Stimulated activated CD4-positive, alpha-beta T cell treated with anti-CD3 and anti-CD28 coated beads, Interleukin-1b, Interleukin-23, amount 100 ng/mL, for 4 hours (primary cell): ENCODE data around the gene CSNK1D.

Source experiments
- DNase-seq, 2 donors: peaks; one replicate each; pipeline ENCODE4 v3.0.0-alpha.2; 2020; ENCODE audit warnings: low read depth in 2 of 2

Gene CSNK1D

DNA sequence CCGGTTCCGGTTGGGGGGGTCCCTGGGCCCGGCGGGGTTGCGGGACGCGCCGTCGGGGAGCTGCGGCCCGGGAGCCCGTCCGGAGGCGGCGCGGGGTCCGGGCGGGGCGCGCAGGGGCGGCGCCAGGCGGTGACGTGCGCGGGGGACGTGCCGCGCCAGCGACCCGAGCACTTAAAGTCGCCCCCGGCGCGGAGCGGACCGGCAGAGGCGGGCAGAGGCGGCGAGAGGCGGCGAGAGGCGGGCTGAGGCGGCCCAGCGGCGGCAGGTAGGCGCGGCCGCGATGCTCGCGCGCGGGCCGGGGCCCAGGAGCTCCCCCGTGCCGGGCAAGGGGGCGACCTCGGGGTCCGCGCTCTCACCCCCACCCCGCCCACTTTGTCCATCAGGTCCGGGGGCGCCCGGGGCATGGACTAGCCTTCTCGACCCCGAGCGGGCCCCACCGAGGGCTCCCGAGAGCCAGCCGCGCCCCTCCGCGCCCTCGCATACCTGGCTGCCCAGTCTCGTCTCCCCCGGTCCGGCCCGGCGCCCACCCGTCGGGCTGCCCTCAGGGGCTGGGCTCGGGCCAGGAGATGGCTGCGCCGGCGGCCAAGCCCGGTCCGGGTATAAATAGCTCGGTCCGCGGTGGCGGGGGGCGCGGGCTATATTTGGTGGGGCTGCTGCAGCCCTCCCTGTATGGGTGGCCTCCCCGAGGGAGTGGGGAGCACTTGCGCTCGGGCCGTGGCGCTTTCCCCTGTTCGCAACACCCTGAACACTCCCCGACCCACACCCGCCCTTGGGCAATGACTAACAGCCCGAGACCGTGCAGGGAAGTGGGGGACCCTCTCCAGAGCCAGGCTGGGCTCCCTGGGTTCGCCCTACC lies 44.4 kb downstream of the CSNK1D start, which contains the start of gene SLC16A3:
Gene SLC16A3 (plus strand): TSS at position 201 of the 856 bp plus-strand sequence. CDS start 6,967 bp downstream, outside the sequence.
- peak; percentile 52 to 63 for DNase-seq

DNA sequence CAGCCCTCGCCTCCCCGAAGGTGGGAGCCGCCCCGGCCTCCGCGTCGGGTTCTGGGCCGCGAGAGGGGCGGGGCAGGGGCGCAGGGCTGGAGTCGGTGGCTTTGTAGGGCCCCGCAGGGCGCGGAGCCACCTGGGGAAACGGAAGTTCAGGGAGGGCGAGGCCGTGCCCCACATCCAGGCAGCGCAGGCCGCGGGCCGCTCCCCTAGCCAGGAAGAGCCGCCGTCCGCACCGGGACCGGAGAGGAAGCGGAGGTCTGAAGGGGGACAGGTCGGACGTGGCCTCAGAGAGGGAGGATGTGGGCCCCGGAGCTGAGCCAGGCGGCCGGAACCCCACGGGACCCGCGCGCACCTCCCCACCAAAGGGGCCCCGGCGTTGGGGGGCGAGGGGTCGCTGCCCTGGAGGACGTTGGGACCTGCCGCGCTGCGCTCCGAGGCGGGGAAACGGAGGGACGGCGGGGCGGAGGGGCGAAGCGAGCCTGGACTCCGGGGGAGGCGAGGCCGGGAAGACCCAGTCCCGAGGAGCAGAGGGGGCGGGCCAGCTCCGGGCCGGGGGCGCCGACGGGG lies 45.1 kb downstream of the CSNK1D start:
- peak in 1 of 2 donors; percentile 48 for DNase-seq

DNA sequence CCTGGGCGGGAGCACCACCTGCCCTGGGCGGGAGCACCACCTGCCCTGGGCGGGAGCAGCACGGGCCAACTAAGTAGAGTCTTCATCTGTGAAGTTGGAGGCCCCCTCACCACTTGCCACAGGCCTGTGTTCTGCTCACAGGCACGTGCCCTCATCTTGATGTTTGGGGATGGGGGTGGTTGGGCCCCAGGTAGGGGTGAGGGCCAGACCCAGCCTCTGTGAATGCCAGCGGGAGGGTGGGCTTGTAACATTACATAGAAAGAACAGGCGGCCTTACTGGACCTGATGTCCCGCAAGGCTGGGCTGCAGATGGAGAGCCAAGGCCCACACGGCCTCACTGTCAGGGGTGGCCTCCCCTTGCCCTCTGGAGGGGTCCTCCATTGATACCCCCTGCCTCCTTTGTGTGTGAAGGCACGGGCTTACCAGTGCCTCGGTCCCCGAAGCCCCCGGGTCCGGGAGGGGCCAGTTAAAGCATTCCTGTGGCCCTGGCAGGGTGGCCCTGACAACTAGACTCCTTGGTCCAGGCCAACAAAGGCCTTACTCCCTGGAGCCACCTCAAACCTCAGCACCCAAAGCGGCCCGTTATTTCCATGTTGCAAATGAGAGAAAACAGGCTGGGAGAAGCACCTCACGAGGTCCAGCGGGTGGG lies 45.7 kb downstream of the CSNK1D start:
- no peak for DNase-seq

DNA sequence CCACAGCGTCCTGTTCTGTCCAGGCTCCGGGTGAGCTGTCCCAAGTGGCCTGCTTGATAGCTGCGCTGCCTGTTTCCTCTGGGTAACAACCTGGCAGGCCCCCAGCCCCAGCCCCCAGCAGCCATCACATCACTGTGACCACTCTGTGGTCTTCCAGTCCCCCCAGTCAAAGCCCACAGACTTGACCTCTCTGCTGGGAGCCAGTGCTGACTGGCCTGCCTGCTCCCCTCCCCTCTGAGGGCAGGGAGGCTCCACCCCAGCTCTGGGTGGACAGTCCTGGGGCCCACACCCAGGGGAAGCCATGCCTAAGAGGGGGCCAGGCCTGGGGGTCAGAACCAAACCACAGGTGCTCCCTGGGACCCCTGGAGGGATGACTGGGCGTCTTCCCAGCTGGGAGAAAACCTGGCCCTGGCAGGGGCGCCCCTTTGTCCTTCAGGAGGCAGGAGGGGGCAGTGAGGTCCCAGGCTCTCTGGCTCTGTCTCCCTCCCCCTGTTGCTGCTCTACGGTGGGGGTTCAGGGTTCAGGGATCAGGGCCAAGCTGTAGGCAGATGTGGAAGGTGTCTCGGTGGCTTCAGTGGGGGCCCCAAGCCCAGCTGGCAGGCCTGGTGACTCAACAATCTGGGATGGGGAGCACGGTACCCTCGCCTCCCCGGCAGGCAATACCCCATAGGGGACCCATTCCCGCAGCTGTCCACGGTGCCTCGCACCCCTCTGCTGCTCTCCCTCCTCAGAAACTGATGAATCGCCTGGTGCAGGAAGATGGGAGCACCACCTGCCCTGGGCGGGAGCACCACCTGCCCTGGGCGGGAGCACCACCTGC lies 46.5 kb downstream of the CSNK1D start:
- no peak for DNase-seq

DNA sequence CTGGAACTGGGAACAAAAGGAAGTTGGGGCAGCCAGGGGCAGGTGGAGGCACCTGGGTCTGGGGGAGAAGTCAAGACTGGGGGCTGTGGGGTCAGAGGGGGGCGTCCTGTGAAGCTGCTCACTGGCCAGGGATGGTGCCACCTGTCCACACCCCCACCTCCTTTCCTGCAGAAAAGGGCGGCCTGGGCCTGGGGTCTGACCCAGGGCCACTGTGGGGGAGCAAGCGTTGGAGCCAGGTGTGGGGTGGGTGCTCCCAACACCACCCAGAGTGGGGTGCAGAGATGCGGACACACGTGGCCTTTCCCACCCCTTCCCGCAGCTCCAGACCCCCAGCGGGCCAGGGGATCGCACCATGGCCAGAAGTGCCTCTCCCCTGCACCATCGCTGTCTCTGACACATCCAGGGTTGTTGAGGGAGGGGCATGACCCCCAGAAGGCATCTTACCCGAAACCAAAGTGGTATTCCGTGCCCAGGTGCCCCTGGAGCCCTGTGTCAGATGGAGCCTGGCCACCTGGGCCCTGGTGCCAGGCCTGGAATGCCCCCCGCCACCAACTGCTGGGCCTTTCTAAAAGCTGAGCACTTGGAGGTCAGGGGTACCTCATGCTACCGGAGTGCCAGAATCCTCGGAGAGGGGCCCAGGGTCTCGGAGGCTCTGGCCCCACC lies 47.2 kb downstream of the CSNK1D start:
- DNase-seq = no peak

DNA sequence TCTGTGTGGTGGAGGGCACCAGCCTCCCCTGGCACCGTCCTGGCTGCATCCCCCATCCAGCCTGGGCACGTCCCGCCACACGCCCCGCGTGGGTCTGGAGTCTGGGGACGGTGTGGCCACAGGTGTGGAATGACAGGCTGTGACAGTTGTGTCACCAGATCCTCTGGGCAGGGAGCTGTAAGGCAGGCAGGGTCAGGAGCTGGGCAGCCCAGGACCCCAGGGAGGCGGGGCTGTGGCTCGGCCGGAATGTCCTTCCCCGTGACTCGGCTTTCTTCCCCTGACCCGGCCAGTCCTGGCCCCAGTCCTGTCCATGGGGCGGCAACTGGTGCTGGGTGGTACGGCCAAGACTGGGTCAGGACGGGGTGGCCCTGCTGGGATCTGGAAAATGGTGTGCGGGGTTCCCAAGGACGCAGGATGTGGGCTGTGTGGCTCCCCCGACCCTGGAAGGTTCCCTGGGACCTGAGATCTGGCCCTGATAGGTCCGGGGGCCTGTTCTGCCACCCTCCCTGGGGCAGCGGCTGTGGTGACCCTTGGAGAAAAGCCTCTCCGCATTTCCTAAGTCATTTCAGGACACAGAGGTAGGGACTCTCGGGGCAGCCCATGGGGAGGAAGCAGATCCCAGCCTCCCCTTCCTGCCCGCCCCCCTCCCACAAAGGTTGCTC lies 48.0 kb downstream of the CSNK1D start:
- DNase-seq = no peak

GRCh38 chr17:82224666-82225065 lies 48.8 kb downstream of the CSNK1D start:
- no peak for DNase-seq

DNA sequence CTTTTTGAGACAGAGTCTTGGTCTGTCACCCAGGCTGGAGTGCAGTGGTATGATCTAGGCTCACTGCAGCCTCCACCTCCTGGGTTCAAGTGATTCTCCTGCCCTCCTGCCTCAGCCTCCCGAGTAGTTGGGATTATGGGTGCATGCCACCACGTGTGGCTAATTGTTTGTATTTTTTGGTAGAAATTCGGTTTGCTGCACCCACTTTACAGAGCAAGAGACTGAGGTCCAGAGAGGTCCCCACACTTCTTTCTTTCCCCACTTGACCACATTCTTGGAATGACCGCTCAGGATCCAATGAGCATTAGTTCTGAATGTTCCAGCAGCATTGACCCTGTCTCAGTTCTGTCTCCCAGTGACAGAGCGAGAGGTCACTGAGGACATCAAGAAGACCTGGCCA lies 50.0 kb downstream of the CSNK1D start:
- DNase-seq = no peak

DNA sequence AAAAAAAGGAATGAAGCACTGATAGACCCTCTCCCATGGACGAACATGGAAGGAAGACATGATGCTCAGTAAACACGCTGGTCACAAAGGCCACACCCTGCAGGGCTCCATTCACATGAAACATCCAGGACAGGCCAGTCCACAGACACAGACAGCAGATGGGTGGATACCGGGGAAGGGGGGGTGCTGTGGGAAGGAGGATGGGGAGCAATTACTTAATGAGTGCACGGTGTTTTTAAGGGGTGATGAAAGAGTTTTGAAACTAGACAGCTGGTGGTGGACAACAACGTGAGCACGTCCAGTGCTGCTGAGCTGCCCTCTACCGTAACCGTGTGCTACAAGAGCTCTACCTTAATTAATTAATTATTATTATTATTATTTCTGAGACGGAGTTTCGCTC lies 50.7 kb downstream of the CSNK1D start:
- no peak for DNase-seq

DNA sequence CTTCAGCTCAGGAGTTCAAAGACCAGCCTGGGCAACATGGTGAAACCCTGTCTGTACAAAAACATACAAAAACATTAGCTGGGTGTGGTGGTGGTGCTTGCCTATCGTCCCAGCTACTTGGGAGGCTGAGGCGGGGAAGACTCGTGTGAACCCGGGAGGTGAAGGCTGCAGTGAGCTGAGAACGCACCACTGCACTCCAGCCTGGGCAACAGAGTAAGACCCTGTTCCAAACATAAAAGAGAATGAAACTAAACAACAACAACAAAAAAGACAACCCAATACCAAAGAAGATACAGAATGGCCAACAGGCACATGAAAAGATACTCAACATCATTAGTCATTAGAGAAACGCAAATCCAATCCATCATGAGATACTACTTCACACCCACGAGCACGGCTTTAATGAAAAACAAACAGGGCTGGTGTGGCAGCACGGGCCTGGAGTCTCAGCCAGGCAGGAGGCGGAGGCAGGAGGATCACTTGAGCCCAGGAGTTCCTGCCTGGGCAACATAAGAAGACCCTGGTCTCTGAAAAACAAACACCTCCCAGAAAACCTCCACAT lies 52.1 kb downstream of the CSNK1D start:
- no peak for DNase-seq

DNA sequence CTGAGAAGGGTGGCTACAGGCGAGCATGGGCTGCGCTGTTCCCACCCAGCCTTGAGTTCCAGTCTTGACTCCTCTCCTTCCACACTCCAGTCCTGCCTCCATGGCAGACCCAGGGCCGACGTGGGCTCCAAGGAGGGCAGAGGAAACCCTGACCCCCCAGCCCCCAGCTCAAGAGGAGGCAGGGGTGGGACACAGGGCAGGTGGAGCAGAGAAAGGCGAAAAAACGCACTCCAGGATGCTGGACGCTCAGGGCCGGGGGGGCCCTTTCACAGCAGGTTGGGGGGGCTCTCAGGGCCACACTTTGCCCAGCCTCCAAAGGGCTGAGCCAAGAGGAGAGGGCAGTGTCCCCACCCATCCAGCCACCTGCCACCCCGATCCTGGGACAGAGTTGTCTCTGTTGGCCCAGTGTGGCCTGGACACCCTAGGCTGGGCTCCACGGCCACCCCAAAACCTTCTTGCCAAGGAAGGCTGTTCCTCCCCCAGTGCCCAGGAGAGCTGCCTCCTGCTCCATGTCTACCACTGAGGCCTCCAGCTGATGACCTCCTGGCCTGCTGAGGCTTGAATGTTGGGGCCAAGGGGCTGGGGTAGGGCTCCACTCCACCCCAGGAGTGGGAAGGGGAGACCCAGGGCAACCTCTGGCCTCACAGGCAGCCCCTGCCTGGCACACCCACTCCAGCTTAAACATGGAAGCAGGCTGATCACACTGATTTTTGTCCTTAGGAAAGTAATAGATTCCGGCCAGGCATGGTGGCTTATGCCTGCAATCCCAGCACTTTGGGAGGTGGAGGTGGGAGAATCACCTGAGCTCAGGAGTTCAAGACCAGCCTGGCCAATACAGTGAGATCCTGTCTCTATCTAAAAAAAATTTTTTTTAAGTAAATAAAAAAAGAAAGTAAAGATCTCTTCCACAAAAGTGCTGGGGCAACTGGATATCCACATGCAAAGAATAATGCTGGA lies 53.5 kb downstream of the CSNK1D start:
- DNase-seq = no peak

DNA sequence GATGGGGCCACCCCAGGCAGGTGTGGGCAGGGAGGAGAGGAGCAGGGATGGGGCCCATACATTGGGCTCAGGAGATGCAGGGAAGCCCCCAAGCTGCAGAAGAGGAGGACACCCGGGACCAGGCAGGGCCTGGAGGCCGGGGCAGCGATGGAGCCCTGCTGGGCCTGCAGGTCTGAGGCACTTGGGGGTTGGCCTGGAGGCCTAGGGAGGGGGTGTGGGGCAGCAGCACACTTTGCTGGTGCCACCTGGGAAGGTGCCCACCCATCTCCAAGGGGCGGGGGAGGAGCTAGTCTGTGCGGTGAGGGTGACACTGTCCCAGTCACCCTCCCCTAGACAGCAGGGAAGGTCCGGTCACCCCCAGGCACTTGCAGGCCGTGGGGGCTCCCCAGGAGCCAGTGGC lies 54.4 kb downstream of the CSNK1D start:
- DNase-seq = no peak

- DNase-seq = no peak
Measured at GRCh38 chr17:82218349-82219075, 55.0 kb downstream of the CSNK1D start.

- no peak for DNase-seq
Measured at GRCh38 chr17:82217530-82218204, 55.8 kb downstream of the CSNK1D start.

DNA sequence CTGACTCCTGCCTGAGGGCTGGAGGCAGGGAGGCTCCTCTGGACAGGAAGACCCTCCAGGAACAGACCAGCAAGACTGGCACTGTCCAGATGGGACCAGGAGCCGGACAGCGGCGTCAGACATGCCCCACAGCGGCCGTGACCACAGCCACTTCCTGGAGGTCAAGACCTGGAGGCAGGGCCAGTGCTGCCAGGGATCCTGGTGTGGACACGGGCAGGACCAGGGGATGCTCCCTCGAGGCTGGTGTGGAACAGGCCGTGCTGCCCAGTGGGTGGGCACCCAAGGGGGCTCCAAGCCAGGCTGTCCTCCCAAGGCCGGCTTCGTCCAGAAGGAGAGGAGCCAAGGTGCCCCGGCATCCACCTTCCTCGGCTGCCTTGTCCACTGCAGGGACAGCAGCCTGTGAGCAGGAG lies 56.4 kb downstream of the CSNK1D start:
- no peak for DNase-seq

DNA sequence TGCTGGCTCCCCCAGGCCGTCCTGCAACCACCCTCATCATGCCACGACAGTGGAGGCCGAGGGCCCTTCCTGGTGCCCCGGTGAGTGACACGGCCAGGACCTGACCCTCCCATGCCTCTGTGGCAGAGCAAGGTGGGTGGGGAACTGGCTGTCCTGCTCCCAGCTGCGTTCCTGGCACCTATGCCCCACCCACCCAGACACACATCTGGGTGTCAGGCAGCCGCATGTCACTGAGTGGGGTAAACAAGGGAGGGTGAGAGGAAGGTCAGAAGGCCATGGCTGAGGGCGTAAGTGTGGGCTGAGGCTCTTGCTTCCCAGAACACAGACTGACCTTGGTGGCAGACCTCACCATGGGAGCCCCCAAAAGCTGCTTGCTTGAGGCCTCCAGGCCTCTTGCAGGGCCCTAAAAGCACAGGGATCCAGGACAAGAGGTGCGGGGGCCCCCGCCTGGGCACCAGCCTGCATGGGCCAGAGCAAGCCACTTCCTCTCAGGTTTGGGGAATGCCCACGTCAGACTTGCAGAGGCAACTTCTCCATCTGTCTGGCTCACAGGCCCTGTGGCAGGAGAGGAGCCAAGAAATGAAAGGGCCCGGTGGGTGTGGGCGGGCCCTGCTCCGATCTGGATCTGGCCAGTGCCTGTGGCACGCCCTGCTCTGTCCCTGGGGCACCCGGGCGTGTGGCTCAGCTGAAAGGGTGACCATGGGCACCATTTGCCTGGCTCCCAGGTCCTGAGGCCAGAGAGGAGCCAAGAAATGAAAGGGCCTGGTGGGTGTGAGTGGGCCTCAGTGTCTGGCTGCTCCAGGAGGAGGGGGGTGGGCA lies 57.0 kb downstream of the CSNK1D start:
- no peak for DNase-seq

DNA sequence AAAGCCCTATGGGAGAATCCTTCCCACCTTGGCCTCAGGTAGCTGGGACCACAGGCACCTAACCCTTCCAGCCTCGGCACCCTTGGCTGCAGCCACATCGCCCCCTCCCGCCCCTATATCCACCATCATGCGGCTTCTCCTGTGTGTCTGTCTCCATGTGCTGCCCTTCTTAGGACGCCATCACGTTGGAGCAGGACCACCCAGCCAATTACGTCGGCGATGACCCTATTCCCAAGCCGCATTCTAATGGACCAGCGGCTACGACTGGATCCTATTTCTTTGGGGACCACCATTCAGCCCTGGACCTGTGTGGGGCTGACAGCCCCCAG lies 57.6 kb downstream of the CSNK1D start:
- no peak for DNase-seq
